Memory B cell (primary cell): Measurements from ENCODE around the gene MAPT.
"Not testable (repeated sequence)": the region's sequence is repeated elsewhere in the genome, so short reads cannot be mapped to it uniquely, and the experiment has no call there.

Experiments
- ATAC-seq: fragments of 150-1000 bp; cut with Tn5 transposase; 2 replicates; pipeline ENCODE4 v1.10.0; 2021; ENCODE audit warnings: low read depth, mild to moderate bottlenecking, moderate library complexity
- DNase-seq, 2 donors: peaks; one replicate each; pipeline ENCODE4 v3.0.0; 2022; ENCODE audit warnings: low spot score in 2 of 2
- H3K27ac Mint-ChIP-seq: one replicate; pipeline ENCODE4 v1.8.0; 2022; ENCODE audit warnings: mild to moderate bottlenecking, moderate library complexity, mixed read lengths
- H3K27me3 Mint-ChIP-seq: one replicate; pipeline ENCODE4 v1.8.0; 2022; ENCODE audit warnings: mixed read lengths
- H3K36me3 Mint-ChIP-seq: one replicate; pipeline ENCODE4 v1.8.0; 2022; ENCODE audit warnings: mild to moderate bottlenecking, mixed read lengths
- H3K4me1 Mint-ChIP-seq: one replicate; pipeline ENCODE4 v1.8.0; 2022; ENCODE audit warnings: mixed read lengths
- H3K4me3 Mint-ChIP-seq: one replicate; pipeline ENCODE4 v1.8.0; 2022; ENCODE audit warnings: mild to moderate bottlenecking, moderate library complexity, mixed read lengths
- H3K9me3 Mint-ChIP-seq: one replicate; pipeline ENCODE4 v1.8.0; 2022; ENCODE audit warnings: mixed read lengths

Gene MAPT

DNA sequence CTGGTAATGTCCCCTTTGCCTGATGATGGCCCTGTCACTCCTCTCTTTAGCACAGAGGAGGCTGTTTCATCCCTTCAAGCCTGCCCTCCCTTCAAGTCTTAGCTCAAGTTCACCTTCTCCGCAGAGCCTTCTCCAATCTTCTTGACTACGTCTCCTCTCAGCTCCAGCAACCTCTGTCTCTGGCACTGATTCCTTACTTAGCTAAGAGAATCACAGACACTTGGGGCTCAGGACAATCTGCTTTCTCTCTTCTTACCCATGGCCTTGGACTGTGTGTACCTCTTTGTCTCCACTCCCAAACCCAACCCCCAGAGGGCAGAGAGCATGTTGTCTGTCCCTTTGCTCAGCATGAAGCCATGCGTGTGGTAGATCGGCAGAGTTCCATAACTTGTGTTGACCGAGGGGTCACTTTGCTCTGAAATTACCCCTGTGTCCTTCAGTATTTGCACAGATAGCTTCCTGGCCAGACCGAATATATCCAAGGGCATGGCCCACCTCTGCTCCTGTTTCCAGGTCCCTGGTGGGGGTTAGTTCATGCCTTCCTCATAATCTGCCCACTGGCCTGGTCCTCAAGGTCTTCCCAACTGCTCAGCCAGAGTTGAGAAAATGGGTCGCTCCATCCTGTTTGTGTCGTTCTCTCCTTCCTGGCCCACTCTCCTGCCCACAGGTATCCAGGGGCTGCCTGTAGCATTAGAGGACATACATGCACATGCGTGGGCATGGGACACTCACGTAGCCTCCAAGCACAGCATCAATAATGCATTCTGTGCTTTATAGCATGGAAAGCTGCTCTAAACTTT, 41.6 kb downstream of the MAPT start:
- Mint-ChIP-seq H3K9me3 (no peaks in the 10 kb centered on the region), H3K27ac (no peak overlapping the region), H3K4me1 (no peaks in the 10 kb centered on the region), H3K36me3 (no peaks in the 10 kb centered on the region), H3K4me3 (no peak overlapping the region), H3K27me3 (peaks cover 22% of the 10 kb centered on the region)
- DNase-seq (no peak), ATAC-seq (no peak)

DNA sequence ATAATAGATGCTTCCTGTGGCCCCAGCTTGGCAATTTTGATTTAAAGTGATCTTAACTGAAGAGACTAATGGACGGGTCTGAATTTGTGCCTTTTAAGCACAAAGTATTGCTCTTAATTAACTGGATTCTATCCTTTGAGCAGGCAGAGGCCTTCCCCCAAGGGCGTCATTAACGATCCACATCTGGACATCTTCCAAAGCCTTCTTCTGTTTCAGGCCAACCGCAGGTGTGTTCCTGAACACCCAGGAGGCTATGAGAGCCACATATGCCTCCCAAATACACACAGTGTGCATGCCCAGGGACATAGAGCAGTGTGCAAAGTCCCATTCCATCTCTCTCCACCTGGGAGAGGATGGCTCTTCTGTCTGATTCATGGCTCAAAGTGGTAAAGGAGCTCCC, 42.3 kb downstream of the MAPT start:
- no peaks in the 10 kb centered on the region for H3K4me1 Mint-ChIP-seq
- ATAC-seq: no peak
- H3K9me3 Mint-ChIP-seq: peaks cover under 1% of the 10 kb centered on the region
- no peak for DNase-seq
- no peak overlapping the region for H3K27ac Mint-ChIP-seq
- H3K36me3 Mint-ChIP-seq: no peaks in the 10 kb centered on the region
- H3K4me3 Mint-ChIP-seq: no peak overlapping the region
- H3K27me3 Mint-ChIP-seq: peaks cover 23% of the 10 kb centered on the region

GRCh38 chr17:45937186-45937585, 42.8 kb downstream of the MAPT start:
- H3K9me3 Mint-ChIP-seq, ATAC-seq, H3K4me1 Mint-ChIP-seq, H3K27ac Mint-ChIP-seq, H3K36me3 Mint-ChIP-seq, DNase-seq, H3K4me3 Mint-ChIP-seq: not testable (repeated sequence)
- peaks cover 24% of the 10 kb centered on the region for H3K27me3 Mint-ChIP-seq

DNA sequence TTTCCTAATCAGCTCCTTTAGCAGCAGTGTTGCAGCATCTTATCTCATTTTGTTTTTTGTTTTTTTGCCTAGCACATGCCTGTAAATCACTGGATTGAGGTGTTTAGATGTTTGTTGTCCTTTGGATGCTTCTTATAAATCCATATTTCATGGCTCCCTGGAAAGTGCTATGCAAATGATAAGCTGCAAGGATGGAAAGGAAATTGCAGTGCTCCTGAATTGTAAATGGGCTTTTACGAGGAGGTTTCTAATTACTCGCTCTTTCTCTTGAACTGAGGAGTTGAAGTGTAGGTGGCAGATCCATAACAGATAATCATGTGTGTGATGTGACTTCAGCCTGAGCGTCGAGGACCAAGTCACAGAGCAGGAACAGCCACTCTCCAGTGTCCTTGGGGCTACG, 45.0 kb downstream of the MAPT start:
- Mint-ChIP-seq H3K27ac (no peak overlapping the region), H3K4me1 (no peaks in the 10 kb centered on the region), H3K36me3 (no peaks in the 10 kb centered on the region), H3K9me3 (peaks cover 1% of the 10 kb centered on the region), H3K4me3 (no peak overlapping the region), H3K27me3 (peaks cover 31% of the 10 kb centered on the region)
- ATAC-seq (no peak), DNase-seq (no peak)

- no peak for DNase-seq
- Mint-ChIP-seq H3K4me1 (no peaks in the 10 kb centered on the region), H3K4me3 (no peak overlapping the region), H3K9me3 (peaks cover 1% of the 10 kb centered on the region), H3K27me3 (peaks cover 37% of the 10 kb centered on the region), H3K27ac (no peak overlapping the region), H3K36me3 (no peaks in the 10 kb centered on the region)
- no peak for ATAC-seq
Observed at GRCh38 chr17:45940293-45940692, 45.9 kb downstream of the MAPT start.

DNA sequence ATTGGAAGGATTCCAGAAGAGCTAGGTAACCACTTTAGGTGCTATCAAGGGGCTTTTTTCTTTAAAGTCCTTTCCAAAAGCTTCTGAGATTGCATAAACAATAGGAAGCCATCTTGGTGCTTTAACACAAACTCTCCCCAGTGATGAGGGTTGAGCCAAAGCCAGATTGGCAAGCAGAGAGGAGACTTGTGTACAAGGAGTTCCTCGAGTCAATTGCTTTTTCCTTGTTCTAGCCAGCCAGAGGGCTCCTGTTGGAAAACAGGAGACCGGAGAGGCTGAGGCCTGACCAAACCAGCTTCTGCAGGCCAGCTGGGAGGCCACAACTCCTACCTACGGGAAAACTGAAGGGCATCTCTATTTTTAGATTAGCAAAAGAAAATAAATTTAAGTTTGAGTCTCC, 46.5 kb downstream of the MAPT start:
- ATAC-seq (no peak), DNase-seq (no peak)
- no peaks in the 10 kb centered on the region for H3K4me1 Mint-ChIP-seq
- H3K27me3 Mint-ChIP-seq: peaks cover 33% of the 10 kb centered on the region
- no peaks in the 10 kb centered on the region for H3K36me3 Mint-ChIP-seq
- no peak overlapping the region for H3K27ac Mint-ChIP-seq
- no peak overlapping the region for H3K4me3 Mint-ChIP-seq
- peaks cover 1% of the 10 kb centered on the region for H3K9me3 Mint-ChIP-seq

DNA sequence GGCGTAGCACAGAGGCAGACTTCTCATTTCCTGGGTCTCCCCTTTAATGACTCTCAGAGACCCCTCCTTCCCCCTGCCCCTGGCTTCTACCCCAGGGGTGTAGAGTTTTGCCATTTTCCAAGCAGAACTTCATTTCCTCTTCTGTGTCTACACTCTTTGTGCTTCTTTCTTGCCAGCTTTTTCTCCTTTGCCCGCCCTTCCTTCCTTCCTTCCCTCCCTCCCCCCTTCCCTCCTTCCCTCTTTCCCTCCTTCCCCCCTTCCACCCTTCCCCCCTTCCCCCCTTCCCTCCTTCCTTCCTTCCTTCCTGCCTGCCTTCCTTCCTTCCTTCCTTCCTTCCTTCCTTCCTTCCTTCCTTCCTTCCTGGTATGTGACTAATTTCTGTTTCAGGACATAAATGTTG, 47.0 kb downstream of the MAPT start:
- peaks cover 1% of the 10 kb centered on the region for H3K9me3 Mint-ChIP-seq
- DNase-seq (no peak), ATAC-seq (no peak)
- no peaks in the 10 kb centered on the region for H3K4me1 Mint-ChIP-seq
- no peak overlapping the region for H3K4me3 Mint-ChIP-seq
- peaks cover 29% of the 10 kb centered on the region for H3K27me3 Mint-ChIP-seq
- H3K36me3 Mint-ChIP-seq: no peaks in the 10 kb centered on the region
- no peak overlapping the region for H3K27ac Mint-ChIP-seq

- Mint-ChIP-seq H3K4me3 (no peak overlapping the region), H3K9me3 (peaks cover 1% of the 10 kb centered on the region), H3K4me1 (no peaks in the 10 kb centered on the region), H3K36me3 (no peaks in the 10 kb centered on the region), H3K27ac (no peak overlapping the region), H3K27me3 (peaks cover 27% of the 10 kb centered on the region)
- no peak for ATAC-seq
- no peak for DNase-seq
Observed at GRCh38 chr17:45942284-45942683, 47.9 kb downstream of the MAPT start.

- H3K4me1 Mint-ChIP-seq: peaks cover 5% of the 10 kb centered on the region
- H3K27me3 Mint-ChIP-seq: peaks cover 33% of the 10 kb centered on the region
- H3K9me3 Mint-ChIP-seq: no peaks in the 10 kb centered on the region
- no peak for ATAC-seq
- DNase-seq: no peak
- H3K4me3 Mint-ChIP-seq: no peak overlapping the region
- no peaks in the 10 kb centered on the region for H3K36me3 Mint-ChIP-seq
- no peak overlapping the region for H3K27ac Mint-ChIP-seq
Observed at GRCh38 chr17:45946841-45947256, 52.5 kb downstream of the MAPT start.

GRCh38 chr17:45948498-45948880, 54.1 kb downstream of the MAPT start:
- DNase-seq (no peak), ATAC-seq (no peak)
- Mint-ChIP-seq H3K4me1 (peaks cover 5% of the 10 kb centered on the region), H3K27ac (no peak overlapping the region), H3K27me3 (peaks cover 35% of the 10 kb centered on the region), H3K9me3 (no peaks in the 10 kb centered on the region), H3K36me3 (no peaks in the 10 kb centered on the region), H3K4me3 (no peak overlapping the region)

- DNase-seq (peak; percentile 50 to 64), ATAC-seq (peak; percentile 96)
- no peak overlapping the region for H3K27ac Mint-ChIP-seq
- no peaks in the 10 kb centered on the region for H3K36me3 Mint-ChIP-seq
- peaks cover 5% of the 10 kb centered on the region for H3K4me1 Mint-ChIP-seq
- peaks cover 32% of the 10 kb centered on the region for H3K27me3 Mint-ChIP-seq
- peak overlapping the region; percentile 64 for H3K4me3 Mint-ChIP-seq
- H3K9me3 Mint-ChIP-seq: no peaks in the 10 kb centered on the region
Observed at GRCh38 chr17:45948881-45949624, 54.7 kb downstream of the MAPT start.

- Mint-ChIP-seq H3K4me3 (no peak overlapping the region), H3K4me1 (peaks cover 5% of the 10 kb centered on the region), H3K27ac (no peak overlapping the region), H3K9me3 (no peaks in the 10 kb centered on the region), H3K27me3 (peaks cover 29% of the 10 kb centered on the region), H3K36me3 (no peaks in the 10 kb centered on the region)
- DNase-seq (no peak), ATAC-seq (no peak)
Observed at GRCh38 chr17:45949755-45950320, 55.5 kb downstream of the MAPT start.

DNA sequence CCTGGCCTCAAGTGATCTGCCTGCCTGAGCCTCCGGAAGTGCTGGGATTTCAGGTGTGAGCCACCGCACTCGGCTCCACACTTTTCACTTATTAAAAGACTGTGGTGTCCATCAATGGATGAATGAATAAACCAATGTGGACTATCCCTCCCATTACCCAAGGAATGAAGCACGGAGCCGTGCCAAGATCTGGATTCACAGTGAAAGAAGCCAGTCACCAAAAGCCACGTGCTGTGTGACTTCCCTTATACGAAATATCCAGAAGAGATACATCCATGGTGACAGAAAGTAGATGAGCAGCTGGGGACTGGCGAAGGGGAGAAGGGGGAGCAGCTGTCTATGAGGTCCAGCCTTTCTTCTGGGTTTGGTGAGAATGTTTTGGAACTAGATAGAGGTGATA, 56.5 kb downstream of the MAPT start:
- no peak for DNase-seq
- H3K27ac Mint-ChIP-seq: no peak overlapping the region
- H3K4me1 Mint-ChIP-seq: peaks cover 5% of the 10 kb centered on the region
- no peak for ATAC-seq
- H3K9me3 Mint-ChIP-seq: no peaks in the 10 kb centered on the region
- H3K36me3 Mint-ChIP-seq: no peaks in the 10 kb centered on the region
- H3K27me3 Mint-ChIP-seq: peaks cover 26% of the 10 kb centered on the region
- H3K4me3 Mint-ChIP-seq: no peak overlapping the region

GRCh38 chr17:45951403-45951802, 57.0 kb downstream of the MAPT start:
- H3K27me3 Mint-ChIP-seq: peaks cover 26% of the 10 kb centered on the region
- H3K9me3 Mint-ChIP-seq: no peaks in the 10 kb centered on the region
- DNase-seq (no peak), ATAC-seq (no peak)
- no peaks in the 10 kb centered on the region for H3K36me3 Mint-ChIP-seq
- H3K27ac Mint-ChIP-seq: no peak overlapping the region
- H3K4me3 Mint-ChIP-seq: no peak overlapping the region
- peaks cover 5% of the 10 kb centered on the region for H3K4me1 Mint-ChIP-seq
